ENCODE results near the gene CRIP1. TPM values are rescaled to one million over a fixed set of nuclear protein-coding genes. Genes with fewer than 3 reads are reported as not detected.

CRIP1 gene
- total RNA-seq, 1 donor from 2014 or later = 0.46 TPM

DNA sequence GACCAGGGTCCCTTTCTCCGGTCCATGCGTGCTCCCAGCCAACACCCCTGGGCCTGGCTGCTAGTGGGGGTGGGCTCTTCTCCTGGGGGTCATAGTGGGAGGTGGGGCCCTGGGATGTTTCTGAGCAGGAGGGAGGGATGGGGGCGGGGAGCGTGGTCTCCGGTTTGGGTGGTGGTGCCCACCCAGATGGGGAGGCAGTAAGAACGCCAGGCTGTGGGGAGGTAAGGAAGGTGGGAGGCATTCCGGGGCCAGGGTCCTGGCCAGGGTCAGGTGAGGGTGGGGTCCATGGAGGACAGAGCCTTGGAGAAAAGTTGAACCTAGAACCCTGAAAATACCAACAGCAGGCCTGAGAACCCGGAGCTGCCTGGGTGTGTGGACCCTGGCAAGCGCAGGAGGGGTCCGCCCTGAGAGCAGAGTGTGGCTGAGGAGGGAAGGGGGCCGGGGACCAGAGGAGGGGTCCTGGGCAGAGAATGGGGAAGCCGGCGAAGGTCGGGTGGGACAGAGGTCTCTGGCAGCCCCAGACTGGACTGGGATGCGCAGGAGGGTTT lies 6.4 kb upstream of the CRIP1 start:
- DNase-seq (ENCODE audit: low read depth, low spot score) = no peak

DNA sequence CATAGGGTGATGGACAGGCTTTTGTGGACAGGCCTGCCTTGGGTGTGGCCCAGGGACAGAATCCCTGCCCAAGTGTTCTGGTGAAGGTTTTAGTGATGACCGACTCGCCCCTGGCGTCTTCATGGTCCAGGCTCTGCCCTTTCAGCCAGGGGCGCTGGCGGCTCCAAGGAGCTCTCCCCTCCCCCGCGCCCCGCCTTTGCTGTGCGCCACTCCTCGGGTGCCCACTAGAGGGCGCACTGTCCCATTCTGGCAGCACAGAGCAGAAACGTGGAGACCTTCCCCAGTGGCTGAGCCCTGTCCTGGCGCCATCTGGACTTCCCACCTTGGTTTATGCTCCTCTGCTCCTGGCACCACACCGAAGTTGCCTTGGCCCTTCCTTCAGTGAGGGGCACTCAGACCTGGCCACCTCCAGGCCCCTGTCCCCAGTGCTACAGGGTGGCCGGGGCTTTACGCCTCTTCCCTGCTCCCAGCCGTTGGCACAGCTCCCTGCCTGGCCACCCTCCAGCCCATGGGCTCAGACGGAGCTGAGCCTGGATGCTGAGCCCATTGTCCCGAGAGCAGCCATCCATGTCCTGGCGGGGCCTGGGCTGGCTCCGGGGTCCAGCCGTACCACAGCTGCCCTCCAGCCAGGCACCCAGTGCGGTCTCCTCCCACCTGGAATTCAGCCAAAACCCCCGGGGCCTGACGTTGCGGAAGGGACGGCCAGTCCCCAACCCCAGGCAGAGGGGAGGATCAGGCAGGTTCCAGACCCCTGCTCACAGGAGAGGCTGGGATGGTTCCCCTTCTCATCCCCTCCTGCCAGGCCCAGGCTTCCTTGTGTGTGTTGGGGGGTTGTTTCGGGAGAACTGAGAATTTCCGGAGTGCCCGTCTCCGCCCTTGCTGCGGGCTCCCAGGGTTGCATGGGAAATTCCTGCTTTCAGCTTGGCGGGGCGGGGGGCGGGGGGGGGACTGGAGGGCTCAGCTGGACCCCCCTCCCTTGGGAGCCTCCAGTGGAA lies 5.6 kb upstream of the CRIP1 start:
- no peak for DNase-seq (ENCODE audit: low read depth, low spot score)

DNA sequence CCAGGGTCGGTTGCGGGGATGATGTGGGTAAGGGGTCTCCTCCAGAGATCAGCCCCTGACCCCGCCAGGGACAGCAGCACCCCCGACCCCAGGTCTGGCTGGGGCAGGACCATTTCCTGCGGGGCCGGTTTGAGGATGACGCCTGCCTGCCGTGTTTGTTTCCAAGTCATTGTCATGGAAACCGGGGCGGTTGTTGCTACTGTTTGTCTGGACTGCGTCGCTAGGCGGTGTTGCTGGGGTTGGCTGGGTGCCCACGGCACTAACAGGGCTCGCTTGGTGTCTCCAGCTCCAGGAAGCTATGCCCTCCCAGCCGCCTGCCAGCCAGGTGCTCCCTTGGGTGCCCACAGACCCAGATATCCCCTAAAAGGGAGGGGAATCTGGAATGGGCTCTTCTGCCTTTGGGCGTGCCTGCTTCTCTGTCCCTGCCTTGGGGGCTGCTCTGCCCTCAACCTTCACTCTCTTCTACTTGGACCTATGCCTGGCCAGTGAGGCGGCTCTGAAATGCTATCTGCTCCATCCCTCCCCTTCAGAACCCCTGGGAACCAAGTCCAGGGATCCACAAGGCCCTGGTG lies 4.7 kb upstream of the CRIP1 start:
- DNase-seq (ENCODE audit: low read depth, low spot score) = peak; percentile 94

DNA sequence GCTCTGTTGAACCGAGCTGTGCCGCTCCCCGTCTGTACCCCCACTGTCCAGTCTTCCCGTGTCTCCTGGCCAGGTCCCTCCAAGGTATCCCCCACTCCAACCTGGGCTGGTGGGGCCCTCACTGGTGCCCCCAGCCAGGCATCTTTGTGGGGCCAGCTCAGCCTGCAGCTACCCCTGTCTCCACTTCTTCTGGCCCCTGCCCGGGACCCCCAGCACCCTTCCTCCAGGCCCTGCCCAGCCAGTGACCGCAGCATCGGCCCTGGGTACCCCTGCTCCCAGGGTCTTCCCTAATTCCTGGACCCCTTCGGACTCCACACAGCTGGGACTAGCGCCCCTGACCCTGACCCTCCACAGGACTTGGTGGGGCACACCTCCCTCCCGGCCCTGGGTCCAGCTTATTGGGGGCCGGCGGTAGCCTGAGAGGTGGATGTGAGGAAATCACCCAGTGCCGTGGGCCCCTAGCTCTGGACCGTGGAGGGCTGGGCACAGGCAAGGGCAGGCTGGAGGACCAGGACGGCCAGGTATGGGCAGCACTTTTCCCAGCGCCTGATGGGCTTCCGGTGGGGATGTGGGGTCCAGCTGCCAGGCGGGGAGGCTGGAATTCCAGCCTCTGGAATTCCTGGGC lies 4.1 kb upstream of the CRIP1 start:
- no peak for DNase-seq (ENCODE audit: low read depth, low spot score)

DNA sequence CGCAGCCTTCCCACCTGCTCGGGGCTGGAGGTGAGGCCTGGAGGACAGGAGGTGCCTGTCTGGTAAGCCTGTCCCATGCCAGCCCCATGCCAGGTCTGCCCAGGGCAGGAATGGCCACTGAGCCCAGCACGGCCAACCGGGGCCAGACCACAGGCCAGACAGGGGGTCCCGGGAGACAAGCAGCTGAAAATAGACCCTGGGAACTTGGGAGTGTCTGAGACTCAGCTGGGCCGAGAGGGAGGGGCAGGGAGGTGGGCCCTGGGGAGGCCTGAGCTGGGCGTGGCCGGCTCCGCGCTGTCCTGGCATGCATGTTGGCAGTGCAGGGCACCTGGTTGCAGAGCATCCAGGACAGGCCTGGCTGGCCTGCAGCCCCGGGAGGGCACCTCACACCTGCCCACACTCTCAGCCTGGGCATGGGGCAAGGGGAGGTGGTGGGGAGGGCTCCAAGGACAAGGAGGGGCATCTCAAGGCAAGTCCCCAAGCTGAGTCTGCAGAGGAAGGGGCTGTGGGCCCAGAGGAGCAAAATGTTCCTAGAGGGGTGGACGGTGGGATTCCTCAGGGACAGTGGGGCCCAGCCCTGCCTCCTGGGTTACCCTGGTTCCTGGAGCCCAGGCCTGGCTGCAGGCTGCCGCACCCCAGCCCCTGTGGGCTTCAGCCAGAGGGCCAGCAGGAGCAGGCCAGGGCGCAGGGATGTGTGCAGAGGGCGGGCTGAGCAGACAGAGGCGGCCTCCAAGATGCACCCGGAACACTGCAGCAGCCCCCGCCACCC lies 3.2 kb upstream of the CRIP1 start:
- no peak for DNase-seq (ENCODE audit: low read depth, low spot score)

DNA sequence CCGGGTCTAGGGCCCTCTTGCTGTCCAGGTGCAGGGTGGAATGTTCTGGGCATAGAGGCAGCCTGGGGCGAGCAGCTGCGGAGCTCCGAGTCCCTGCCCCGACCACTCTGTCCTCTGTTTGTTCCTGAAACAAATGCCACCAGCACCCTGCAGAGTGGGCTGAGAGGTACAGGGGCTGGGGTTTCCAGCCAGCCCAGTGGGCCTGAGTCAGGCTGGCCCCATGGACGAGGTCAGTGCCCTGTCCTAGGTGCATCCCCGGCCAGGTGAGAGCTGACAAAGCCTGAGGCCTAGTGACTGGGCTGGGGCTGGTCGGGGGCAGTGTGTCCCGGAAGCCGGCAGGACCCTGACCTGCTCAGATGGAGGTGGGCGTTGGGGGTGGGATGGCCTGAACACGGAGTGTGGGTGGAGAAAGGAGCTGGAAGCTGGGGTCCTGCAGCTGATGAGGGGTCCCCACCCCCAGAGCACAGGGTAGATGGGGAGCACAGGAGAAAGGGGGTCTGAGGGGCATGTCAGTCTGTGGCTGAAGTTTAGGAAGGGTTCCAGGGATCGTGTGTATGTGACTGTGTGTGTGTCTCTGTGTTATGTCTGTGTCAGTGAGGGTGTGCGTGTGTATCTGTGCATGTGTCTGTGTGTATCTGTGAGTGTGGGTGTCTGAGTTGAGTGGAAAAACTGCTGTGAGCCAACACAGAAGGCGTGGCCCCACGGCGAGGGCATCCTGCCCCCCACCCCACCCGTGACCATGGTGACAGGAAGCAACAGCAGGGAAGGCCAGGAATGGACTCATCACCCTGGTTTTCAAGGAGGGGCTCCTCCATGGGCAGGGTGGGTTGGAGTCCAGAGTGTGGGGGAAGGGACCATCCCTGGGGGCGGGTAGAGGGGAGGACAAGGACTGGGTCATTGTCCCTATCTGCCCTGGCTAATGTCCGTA lies 2.4 kb upstream of the CRIP1 start:
- DNase-seq (ENCODE audit: low read depth, low spot score) = no peak

DNA sequence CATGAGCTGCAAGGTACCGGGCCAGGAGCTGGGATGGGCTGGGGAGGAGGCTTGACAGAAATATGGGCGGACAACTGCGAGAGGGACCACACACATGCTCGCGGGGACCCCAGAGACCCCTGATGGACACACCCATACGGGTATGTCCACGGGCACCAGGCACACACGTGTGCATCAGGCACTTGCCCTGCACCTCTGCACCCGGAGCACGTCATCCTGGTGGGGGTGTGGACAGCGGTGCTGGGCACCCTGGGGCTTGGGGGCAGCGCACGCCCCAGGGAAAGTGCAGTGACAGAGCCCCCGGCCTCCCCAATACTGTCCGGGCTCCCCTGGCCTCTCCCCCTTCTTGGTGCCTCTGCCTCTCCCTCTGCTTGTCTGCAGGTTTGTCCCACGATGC lies 1.7 kb upstream of the CRIP1 start:
- DNase-seq (ENCODE audit: low read depth, low spot score) = no peak

DNA sequence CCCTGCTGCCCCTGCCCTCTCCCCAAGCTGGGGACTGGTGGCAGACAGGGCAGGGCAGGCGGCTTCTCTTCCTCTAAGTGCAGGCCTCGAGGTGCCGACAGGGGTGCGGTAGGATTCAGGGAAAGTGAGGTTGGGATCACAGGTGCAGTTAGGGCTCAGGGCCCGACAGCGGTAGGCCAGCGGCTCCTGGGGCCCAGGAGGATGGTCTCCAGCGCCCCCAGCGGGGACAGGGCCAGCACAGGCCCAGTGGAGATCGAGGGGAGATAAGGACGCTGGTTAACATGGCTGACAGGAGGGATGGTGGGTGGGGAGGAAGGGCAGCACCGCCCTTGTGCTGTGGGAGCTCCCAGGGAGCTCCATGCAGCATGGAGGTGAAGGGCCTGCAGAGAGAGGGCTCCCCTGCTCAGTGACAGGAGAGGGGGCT lies 935 bp upstream of the CRIP1 start:
- DNase-seq (ENCODE audit: low read depth, low spot score) = no peak

DNA sequence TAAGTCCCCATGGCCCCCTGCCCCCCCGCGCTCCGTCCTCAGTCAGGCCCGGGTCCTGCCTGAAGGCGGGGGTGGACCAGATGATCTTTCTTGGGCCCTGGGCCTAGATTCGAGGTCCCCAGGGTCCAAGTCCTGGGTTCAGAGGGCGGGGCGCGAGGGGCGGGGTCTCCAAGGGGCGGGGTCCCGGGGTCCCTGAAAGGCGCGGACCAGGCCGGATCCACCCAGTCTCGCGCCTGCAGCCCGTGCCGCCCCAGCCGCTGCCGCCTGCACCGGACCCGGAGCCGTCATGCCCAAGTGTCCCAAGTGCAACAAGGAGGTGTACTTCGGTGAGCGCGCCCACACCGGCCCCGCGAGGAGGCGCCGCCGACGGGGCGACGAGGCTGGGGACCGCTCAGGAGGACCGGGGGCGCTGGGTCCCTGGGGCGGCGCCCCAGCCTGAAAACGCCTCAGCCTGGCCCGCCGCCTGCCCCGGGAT lies 325 bp downstream of the CRIP1 start:
- DNase-seq (ENCODE audit: low read depth, low spot score) = no peak

DNA sequence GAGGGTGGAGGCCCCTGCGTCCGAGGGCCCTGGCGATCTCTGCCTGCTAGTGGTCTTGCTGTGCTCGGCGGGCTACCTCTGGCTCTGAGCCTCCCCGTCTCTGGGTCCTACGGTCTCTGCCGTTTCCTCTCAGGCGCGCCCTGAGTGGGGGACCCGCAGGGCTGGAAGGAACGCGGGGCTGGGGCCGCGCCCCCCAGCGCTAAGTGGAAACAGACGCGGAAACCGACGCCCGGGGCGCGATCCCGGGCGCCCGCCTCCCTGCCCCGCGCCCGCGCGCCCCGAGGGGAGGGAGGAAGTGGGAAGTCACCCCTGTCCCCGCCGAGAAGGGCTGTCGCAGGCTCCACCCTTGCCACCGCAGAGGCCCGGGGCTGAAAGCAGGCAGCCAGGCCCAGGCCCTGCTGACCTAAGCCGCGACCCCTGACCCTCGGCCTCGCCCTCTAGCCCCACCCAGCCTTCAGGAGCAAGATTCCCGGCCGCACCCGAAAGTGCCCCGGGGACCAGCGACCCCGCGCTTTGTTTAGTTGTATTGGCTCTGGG lies 831 bp downstream of the CRIP1 start:
- DNase-seq (ENCODE audit: low read depth, low spot score) = no peak

DNA sequence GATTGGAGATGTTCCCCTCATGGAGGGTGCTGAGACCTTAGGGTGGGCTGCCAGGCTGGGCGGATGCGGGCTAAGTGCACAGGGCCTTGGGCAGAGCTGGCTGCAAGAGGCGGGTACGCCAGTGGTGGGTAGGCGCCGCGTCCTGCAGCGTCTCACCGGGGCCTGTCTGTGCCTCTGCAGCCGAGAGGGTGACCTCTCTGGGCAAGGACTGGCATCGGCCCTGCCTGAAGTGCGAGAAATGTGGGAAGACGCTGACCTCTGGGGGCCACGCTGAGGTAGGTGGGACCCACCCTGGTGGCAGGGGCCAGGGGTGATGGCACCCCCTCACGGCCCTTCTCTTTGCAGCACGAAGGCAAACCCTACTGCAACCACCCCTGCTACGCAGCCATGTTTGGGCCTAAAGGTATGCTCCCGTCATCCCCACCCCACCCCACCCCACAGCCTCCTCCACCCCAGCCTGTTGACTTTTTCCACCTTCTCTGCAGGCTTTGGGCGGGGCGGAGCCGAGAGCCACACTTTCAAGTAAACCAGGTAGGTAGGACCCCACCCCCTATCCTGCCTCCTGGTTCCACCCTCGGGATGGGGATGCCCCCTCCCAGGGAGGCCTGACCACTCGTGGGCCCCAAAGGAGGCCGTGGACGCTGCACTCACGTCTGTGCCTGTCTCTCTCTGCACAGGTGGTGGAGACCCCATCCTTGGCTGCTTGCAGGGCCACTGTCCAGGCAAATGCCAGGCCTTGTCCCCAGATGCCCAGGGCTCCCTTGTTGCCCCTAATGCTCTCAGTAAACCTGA lies 1.5 kb downstream of the CRIP1 start:
- DNase-seq (ENCODE audit: low read depth, low spot score) = no peak

DNA sequence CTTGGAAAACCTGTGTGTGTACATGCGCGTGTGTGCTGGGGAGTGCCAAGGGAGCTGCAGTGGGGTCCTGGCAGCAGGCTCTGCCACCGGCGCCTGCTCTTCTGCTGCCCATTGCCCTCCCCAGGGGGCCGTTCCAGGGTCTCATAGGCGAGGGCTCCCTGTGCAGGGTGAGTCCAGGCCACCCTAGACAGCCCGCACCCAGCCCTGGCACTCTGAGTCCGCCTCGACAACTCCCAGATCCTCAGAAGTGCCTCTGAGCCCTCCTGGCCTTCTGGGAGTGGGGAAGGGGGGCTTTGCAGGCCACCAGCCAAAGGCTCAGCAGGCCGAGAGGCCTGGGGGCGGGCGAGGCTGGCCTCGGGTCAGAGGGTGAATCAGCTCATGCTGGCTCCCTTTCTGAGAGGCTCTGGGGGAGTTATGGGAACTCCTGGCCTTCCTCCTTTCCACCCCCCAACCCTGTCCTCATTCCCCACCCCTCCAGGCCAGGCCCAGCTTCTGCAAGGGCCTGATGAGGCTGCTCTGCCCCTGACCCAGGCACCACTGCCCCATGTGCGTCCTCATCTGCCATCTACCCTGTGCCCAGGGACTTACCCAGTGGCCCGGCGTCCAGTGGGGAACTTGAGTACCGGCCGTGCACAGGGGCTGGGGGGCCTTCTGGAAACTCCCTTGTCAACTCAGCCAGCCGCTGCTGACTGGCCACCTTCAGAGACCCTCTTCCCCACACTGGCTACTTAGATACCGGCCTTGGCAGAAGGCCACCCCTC lies 2.3 kb downstream of the CRIP1 start:
- no peak for DNase-seq (ENCODE audit: low read depth, low spot score)

DNA sequence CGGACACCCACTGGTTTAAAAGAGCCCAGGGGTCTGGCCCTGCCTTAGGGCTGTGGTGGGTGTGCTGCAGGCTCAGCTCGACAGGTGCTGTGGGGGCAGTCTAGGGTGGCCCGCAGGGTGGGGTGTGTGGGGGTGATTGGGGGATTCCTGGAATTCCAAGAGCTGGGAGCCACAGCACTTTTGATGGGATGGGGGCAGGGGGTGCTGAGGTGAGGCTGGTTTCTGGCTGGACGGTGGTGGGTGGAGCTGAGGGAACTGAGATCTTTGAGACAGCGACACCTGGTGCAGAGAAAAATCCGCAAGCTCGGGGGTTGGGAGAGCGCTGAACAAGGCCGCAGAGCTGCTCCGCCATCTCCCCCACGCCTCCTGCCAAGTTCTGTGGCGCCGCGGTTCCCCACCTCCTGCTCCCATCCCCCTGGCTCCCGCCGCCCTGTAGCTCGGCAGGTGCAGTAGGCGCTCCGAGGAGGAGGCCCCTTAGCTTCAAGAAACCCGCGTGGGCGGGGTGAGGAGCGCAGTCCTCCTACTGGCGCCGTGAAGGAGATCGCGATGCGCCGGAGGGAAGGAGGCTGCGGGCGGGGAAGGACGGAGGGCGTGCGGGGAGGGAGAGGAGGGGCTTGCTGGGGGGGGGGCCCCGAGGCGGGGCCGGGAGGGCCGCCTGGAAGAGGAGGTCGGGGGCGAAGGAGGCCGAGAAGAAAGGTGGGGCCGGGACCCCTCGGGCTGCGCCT lies 3.0 kb downstream of the CRIP1 start:
- DNase-seq (ENCODE audit: low read depth, low spot score) = no peak

DNA sequence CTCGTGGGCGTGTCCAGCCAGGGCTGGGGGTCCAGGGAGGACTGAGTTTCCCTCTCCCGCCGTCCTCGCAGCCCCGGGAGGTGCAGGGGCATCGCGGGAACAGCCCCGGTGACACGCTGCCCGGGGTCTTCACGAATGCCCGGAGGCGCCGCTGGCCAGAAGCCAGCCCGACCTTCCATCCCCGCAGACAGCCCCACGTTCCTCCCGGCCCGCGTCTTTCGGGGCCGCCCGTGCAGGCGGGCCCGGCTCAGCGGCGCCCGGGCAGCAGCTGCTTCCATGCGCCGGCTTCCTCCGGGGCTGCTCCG lies 3.5 kb downstream of the CRIP1 start:
- no peak for DNase-seq (ENCODE audit: low read depth, low spot score)

DNA sequence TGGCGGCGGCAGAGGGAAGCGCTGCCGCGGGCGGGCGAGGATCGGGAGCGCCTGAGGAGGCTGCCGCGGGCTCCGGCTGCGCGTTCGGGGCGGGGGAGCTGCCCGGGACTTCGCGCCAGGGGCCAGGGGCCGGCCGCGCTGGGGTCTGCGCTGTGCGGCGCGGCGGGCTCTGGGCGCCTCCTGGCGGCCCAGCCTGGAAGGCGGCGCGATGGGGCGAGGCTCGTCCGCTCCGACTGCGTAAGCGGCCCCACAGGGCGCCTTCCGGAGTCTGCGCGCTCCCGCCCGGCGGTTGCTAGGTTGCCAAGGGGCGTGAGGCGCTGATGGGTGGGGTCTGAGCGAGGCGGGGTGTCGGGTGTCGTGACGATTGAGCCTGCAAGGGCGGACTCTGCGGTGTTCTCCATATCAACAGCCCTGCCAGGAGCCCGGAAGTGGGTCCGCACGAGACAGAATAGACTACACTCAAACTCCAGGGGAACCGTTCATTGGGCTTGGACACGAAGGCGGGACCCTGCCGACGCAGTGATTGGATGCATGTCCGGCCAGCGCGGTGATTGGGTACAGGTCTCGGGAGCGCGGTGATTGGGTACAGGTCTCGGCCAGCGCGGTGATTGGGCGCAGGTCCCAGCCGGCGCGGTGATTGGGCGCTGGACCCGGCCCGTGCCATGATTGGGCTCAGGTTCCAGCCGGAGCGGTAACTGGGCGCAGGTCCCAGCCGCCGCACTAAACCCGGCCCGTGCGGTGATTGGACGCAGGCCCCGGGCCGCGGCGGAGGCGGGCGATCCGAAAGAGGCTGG lies 4.1 kb downstream of the CRIP1 start, which contains the start of gene TEDC1:
Gene TEDC1, plus strand, starts transcription at position 675 of the 794 bp plus-strand sequence. CDS start 130 bp downstream, outside the sequence.
- DNase-seq (ENCODE audit: low read depth, low spot score) = peak; percentile 100

DNA sequence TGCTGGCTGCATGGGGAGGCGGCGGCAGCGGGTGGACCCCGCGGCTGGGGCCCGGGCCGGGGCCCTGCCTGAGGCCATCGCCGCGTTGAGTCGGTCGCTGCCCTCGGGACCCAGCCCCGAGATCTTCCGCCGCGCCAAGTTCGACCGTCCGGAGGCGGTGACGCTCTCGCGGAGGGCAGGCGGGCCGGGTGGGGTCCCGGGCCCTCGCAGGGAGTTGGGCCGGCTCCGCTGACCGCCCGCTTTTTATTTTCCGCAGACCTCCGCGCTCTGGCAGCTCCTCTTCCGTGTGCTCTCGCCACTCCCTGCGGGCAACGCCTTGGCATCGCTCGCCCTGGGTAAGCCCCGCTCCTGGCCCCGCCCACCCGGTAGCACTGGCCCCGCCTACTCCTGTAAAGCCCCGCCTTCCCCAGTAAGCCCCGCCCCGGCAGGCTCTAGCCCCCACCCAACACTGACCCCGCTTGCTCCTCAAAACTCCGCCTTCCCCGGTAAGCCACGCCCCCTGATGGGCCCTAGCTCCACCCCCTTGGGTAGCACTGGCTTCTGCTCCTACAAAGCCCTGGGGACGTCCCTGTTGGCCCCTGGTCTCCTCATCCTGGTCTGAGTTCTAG lies 4.8 kb downstream of the CRIP1 start:
- DNase-seq (ENCODE audit: low read depth, low spot score) = no peak

Data from pulmonary artery endothelial cell (primary cell).